Parathyroid adenoma (tissue), 2 donors: ENCODE data around the gene OR10G3.

Source experiments
- H2AFZ ChIP-seq: fragments of 300-600 bp; sonication (generic); one replicate; pipeline ENCODE4 v1.7.0; 2017; ENCODE audit warnings: antibody characterized with exemption, mild to moderate bottlenecking
- H3K27ac ChIP-seq: fragments of 300-600 bp; sonication (generic); one replicate; pipeline ENCODE4 v1.7.0; 2017
- H3K27me3 ChIP-seq: fragments of 300-600 bp; sonication (generic); one replicate; pipeline ENCODE4 v1.7.0; 2017; ENCODE audit warnings: low read length; ENCODE audit not compliant: control insufficient read depth, insufficient read depth
- H3K36me3 ChIP-seq: fragments of 300-600 bp; sonication (generic); one replicate; pipeline ENCODE4 v1.7.0; 2017; ENCODE audit warnings: low read length; ENCODE audit not compliant: control insufficient read depth, insufficient read depth
- H3K4me1 ChIP-seq: fragments of 300-600 bp; sonication (generic); one replicate; pipeline ENCODE4 v1.7.0; 2017; ENCODE audit warnings: control low read depth
- H3K4me2 ChIP-seq: fragments of 300-600 bp; sonication (generic); one replicate; pipeline ENCODE4 v1.7.0; 2017; ENCODE audit warnings: low read length
- H3K4me3 ChIP-seq: fragments of 300-600 bp; sonication (generic); one replicate; pipeline ENCODE4 v1.7.0; 2017; ENCODE audit warnings: low read depth, low read length
- H3K79me2 ChIP-seq: fragments of 300-600 bp; sonication (generic); one replicate; pipeline ENCODE4 v1.7.0; 2017; ENCODE audit warnings: control low read depth
- H3K9ac ChIP-seq: fragments of 300-600 bp; sonication (generic); one replicate; pipeline ENCODE4 v1.7.0; 2017; ENCODE audit warnings: mild to moderate bottlenecking
- H3K9me3 ChIP-seq: fragments of 300-600 bp; sonication (generic); one replicate; pipeline ENCODE4 v1.7.0; 2017; ENCODE audit warnings: low read length; ENCODE audit not compliant: control insufficient read depth
- TF ChIP-seq, protein P1 (sequence below): fragments of 300-600 bp; sonication (generic); IDR thresholded peaks from one replicate; pipeline ENCODE4 v1.7.0; 2017; ENCODE audit warnings: antibody characterized with exemption, mild to moderate bottlenecking
- donor health status: primary hyperparathyroidism.

Gene OR10G3, protein sequence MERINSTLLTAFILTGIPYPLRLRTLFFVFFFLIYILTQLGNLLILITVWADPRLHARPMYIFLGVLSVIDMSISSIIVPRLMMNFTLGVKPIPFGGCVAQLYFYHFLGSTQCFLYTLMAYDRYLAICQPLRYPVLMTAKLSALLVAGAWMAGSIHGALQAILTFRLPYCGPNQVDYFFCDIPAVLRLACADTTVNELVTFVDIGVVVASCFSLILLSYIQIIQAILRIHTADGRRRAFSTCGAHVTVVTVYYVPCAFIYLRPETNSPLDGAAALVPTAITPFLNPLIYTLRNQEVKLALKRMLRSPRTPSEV

DNA sequence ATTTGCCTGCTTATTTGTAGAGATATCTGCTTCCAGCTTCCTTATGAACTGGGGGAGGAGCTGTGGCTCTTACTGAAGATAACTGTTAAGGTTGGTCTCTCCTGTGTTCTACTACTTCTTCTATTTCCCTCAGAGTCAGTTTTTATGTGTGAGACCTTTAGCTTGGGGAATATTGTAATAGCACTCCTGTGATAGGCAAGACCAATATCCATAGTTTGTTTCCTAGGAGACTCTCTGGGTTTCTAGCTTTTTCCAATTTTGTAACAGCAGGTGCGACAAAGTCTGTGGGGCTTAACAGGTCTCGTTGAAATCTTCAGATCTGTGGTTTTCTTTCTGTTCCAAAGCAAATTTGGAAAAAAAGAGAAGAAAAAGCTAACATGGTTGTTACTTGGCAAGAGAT is at the start of gene OR10G3:
TSS of gene OR10G3 (minus strand) at position 101 of the 400 bp plus-strand sequence. CDS start 9,332 bp downstream, outside the sequence.
- no peaks in the 10 kb centered on the region for H3K36me3 ChIP-seq
- no peak within 1 kb of the TSS for H3K27ac ChIP-seq

DNA sequence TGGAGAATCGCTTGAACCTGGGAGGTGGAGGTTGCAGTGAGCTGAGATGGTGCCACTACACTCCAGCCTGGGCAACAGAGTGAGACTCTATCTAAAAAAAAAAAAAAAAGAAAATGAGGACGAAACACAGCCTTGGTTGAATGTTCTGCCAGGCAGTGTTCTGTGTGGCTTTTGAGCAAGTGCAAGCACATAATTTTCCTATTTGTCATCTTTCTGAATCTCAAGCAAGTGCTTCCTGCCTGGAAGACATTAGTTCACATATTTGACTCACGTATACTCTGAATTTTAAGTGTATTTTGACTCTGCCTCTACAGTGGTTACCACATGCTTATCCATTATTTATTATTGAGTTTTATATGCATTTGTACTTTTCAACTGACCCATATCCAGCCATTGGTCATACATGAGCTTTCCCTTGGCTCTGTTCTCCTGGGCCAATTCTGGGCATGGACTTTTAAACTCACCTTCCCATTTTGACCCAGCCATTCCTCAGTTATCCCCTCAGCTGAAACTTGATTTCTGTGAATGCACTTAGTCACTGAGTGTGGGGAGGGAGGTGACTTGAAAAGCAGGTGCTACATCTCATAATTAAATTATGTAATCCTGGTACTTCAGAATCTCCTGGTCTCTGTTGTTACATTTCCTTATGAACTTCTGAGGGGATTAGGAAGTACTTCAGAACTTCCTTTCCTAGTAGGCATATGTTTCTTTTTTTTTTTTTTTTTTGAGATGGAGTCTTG is 46.8 kb upstream of the OR10G3 start:
- Histone ChIP-seq H3K4me1 (no peaks in the 10 kb centered on the region), H3K36me3 (no peaks in the 10 kb centered on the region), H3K9me3 (no peaks in the 10 kb centered on the region), H3K4me2 (no peak overlapping the region), H3K9ac (no peak overlapping the region), H2AFZ (no peak overlapping the region), H3K4me3 (no peak overlapping the region), H3K27ac (no peak overlapping the region), H3K79me2 (no peaks in the 10 kb centered on the region), H3K27me3 (no peaks in the 10 kb centered on the region)
- TF ChIP-seq, protein P1, sequence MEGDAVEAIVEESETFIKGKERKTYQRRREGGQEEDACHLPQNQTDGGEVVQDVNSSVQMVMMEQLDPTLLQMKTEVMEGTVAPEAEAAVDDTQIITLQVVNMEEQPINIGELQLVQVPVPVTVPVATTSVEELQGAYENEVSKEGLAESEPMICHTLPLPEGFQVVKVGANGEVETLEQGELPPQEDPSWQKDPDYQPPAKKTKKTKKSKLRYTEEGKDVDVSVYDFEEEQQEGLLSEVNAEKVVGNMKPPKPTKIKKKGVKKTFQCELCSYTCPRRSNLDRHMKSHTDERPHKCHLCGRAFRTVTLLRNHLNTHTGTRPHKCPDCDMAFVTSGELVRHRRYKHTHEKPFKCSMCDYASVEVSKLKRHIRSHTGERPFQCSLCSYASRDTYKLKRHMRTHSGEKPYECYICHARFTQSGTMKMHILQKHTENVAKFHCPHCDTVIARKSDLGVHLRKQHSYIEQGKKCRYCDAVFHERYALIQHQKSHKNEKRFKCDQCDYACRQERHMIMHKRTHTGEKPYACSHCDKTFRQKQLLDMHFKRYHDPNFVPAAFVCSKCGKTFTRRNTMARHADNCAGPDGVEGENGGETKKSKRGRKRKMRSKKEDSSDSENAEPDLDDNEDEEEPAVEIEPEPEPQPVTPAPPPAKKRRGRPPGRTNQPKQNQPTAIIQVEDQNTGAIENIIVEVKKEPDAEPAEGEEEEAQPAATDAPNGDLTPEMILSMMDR = no peak

More for the DNA sequence above, at the start of gene OR10G3:
- no peak within 1 kb of the TSS for H3K4me2 ChIP-seq
- H3K4me3 ChIP-seq = no peak within 1 kb of the TSS
- no peak within 1 kb of the TSS for H3K9ac ChIP-seq
- H2AFZ ChIP-seq = no peak within 1 kb of the TSS
- no peaks in the 10 kb centered on the region for H3K4me1 ChIP-seq
- TF ChIP-seq, protein P1 = no peak
- H3K27me3 ChIP-seq = no peaks in the 10 kb centered on the region
- H3K9me3 ChIP-seq = no peaks in the 10 kb centered on the region
- no peaks in the 10 kb centered on the region for H3K79me2 ChIP-seq

DNA sequence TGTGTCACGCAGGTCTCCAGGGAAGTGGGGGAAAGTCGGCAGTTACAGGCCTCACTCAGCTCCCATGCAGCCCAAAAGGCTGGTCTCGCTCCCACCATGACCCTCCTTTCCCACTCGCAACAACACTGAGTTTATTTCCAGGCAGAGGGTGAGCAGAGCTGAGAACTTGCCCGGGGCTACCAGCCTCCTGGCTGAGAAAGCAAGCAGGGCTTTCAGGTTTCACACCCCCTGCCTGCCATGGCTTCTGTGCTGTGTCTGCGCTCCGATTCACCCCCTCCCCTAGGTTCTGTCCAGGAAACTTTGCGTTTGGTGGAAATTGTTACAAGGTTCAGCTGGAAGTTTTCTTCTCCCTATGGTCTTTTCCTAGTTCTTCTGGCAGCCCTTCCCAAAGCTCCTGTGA is 37.7 kb upstream of the OR10G3 start:
- Histone ChIP-seq H3K9ac (no peak overlapping the region), H3K27me3 (no peaks in the 10 kb centered on the region), H3K36me3 (no peaks in the 10 kb centered on the region), H3K27ac (no peak overlapping the region), H3K9me3 (no peaks in the 10 kb centered on the region), H3K4me2 (no peak overlapping the region), H3K4me3 (no peak overlapping the region), H2AFZ (no peak overlapping the region), H3K4me1 (no peaks in the 10 kb centered on the region), H3K79me2 (no peaks in the 10 kb centered on the region)
- TF ChIP-seq, protein P1 = no peak

DNA sequence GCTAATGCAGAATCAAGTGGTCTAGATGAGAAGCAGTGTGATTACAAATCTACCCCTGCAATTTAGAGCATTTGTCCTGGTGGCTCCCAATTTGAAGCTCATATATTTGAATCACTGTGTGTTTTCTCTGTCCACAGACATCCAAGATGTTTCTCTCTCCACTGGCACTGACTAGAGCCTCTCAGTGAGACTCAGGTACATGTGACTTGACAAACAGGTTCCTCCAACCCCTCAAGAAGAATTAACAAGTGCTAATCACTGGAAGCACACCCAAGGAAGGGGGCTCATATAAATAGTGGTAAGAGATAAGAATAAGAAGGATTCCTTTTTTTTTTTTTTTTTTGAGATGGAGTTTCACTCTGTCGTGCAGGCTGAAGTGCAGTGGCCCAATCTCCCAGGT is 34.4 kb upstream of the OR10G3 start:
- H3K4me2 ChIP-seq = no peak overlapping the region
- H3K9ac ChIP-seq = no peak overlapping the region
- H3K9me3 ChIP-seq = no peaks in the 10 kb centered on the region
- no peak overlapping the region for H3K4me3 ChIP-seq
- H3K27ac ChIP-seq = no peak overlapping the region
- H3K27me3 ChIP-seq = no peaks in the 10 kb centered on the region
- no peaks in the 10 kb centered on the region for H3K36me3 ChIP-seq
- no peak overlapping the region for H2AFZ ChIP-seq
- no peaks in the 10 kb centered on the region for H3K79me2 ChIP-seq
- TF ChIP-seq, protein P1 = no peak
- no peaks in the 10 kb centered on the region for H3K4me1 ChIP-seq
